Middle frontal gyrus (tissue), 1 donor: Measurements from ENCODE around the gene FIBCD1.
A peak's percentile ranks its signal among the peaks of the same experiment; 100 is the strongest.
"Not testable (repeated sequence)": the region's sequence is repeated elsewhere in the genome, so short reads cannot be mapped to it uniquely, and the experiment has no call there.

Experiments used
- DNase-seq: peaks from one replicate; pipeline ENCODE4 v3.0.0-alpha.2; 2015; ENCODE audit warnings: low spot score; ENCODE audit errors: extremely low spot score

Gene FIBCD1

DNA sequence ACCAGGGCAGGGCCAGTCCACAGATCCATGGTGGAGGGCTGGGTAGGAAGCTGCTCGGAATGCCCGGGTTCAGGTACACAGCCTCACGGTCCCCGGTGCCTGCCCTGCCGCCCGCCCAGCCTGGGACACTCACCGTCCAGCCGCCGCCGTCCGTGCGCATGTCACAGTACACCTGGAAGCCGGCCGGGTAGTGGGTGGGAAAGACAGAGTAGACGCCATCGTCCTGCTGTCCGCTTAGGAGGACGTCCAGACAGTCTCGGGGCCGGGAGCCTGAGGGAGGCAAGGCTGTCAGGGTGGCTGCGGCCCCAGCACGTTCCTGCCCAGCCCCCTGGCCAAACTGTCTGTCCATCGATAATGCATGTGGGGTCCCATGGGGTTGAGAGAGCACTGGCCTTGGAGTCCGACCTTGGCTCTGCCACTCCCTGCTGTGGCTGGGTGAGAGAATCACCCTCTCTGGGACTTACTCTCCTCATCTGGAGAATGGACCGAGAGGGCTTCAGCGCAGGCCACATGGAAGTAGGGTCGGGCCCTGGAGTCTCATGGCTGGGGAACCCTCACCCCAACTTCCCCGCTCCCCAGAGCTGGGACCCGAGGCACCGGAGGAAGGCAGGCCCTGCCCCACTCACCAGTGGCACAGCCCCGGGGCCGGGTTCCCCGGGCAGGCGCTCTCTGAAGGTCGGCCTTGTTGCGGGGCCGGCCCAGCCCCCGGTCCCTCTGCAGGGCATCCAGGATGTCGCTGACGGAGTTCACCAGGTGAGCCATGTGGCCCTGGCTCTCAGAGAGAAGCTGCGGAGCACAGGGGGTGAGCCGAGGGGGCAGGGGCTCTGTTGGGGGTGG, 15.2 kb downstream of the FIBCD1 start:
- no peak for DNase-seq

- no peak for DNase-seq
Measured at GRCh38 chr9:130922893-130923610, 16.0 kb downstream of the FIBCD1 start.

GRCh38 chr9:130921989-130922892, 16.8 kb downstream of the FIBCD1 start:
- DNase-seq = no peak

GRCh38 chr9:130921300-130921988, 17.6 kb downstream of the FIBCD1 start:
- DNase-seq = no peak

- DNase-seq = no peak
Measured at GRCh38 chr9:130920762-130921299, 18.2 kb downstream of the FIBCD1 start.

DNA sequence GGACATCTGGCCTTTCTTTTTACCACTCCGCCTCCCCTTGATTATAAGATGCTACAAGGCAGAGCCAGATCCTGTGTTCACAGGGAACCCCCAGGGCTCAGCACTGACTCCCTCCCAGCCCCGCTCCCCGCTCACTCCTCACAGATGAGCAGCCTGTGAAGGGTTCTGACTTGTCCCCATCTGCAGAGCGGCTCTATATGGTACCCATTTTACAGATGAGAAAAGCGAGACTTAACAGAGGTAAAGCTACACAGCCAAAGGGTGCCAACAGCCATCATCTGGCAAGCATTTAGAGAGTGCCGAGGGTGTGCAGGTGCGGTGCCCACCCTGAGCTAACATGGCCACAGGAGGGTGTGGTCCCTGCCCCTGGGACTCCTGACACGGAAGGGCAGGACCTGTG, 18.8 kb downstream of the FIBCD1 start:
- no peak for DNase-seq

GRCh38 chr9:130919559-130920145, 19.4 kb downstream of the FIBCD1 start:
- no peak for DNase-seq

DNA sequence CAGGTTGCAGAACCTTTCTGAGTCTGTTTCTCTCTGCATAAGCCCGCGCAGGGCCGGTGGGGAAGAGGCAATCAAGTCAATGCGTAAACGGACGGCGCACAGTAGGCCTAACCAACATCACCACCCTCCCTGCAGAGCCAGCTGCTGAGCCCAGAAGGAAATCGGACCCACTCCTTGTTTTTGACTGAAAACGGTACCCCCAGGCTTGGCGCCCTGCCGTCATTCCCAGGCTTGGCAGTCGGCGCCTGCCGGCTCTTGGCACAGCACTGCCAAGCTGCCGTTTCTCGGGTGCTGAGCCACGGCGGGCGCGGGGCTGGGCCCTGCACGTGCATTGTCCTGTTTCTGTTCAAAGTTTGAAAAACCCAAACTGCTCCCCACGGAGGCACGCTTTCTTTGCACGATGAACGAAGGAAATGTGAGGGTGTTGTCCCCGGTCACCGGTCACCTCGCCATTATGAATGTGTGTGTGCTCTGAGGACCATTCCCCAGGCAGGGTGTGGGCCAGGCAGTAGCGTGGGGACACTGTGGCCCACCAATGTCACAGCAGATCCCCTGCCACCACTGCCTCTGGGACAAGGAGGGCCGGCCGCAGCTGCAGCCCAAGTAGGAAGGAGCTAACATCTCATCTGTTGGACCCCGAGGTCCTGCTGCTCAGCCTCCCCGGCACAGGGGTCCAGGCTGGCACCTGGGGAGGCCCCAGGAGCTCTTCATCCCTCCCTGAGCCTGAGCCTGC, 20.1 kb downstream of the FIBCD1 start:
- peak; percentile 12 for DNase-seq

- no peak for DNase-seq
Measured at GRCh38 chr9:130918101-130918825, 20.8 kb downstream of the FIBCD1 start.

DNA sequence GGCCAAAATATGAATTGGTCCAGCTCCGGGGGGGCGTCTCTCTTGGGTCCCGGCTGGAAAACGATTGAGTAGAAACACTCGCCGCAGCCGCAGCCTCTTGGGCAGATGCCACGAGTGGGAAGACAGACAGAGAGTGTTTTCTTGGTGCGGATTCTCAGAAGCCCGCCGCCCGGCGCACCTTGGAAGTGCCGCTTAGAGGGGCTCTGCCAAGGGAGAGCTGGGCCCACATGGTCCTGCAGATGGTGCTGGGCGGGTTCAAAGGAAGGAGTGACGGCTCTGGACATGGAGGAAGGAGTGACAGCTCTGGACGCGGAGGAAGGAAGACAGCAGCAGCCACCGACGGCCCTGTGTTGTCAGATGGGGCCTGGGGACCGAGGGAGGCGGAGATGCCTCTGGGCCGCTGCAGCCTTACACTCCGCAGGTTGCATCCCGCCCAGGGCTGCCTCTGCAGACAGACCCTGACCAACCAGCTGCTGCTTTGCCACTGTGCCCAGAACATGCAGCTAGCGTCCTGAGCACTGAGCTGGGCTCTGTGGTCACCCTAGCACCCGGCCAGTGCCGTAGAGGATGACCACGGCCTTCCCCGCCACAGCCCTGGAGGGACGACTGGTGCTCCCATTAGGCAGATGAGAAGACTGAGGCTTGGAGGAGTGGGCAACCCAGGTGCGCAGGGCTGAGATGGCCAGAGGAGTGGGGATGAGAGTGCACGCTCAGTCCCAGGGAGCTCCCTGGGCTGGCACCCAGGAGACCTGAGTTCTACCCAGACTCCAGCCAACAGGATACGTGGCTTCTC, 21.7 kb downstream of the FIBCD1 start:
- no peak for DNase-seq

DNA sequence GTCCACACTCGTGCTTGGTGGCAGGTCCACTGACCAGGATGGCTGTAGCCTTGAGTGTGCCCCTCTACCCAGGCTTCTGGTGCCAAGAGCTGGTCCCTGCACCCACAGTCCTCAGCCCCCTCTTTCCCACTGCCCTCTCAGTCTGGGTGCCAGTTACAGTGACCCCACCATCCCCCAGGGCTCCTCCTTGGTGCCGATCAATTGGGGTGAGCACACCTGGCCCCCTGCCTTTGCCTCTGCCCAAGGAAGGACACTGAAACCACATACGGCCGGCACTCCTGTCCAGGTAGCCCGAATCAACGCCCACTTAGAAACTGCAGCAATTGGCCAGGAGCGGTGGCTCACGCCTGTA, 24.0 kb downstream of the FIBCD1 start:
- no peak for DNase-seq

- DNase-seq = no peak
Measured at GRCh38 chr9:130914417-130915095, 24.5 kb downstream of the FIBCD1 start.

GRCh38 chr9:130913599-130914416, 25.2 kb downstream of the FIBCD1 start:
- no peak for DNase-seq

GRCh38 chr9:130912932-130913598, 26.0 kb downstream of the FIBCD1 start:
- no peak for DNase-seq

DNA sequence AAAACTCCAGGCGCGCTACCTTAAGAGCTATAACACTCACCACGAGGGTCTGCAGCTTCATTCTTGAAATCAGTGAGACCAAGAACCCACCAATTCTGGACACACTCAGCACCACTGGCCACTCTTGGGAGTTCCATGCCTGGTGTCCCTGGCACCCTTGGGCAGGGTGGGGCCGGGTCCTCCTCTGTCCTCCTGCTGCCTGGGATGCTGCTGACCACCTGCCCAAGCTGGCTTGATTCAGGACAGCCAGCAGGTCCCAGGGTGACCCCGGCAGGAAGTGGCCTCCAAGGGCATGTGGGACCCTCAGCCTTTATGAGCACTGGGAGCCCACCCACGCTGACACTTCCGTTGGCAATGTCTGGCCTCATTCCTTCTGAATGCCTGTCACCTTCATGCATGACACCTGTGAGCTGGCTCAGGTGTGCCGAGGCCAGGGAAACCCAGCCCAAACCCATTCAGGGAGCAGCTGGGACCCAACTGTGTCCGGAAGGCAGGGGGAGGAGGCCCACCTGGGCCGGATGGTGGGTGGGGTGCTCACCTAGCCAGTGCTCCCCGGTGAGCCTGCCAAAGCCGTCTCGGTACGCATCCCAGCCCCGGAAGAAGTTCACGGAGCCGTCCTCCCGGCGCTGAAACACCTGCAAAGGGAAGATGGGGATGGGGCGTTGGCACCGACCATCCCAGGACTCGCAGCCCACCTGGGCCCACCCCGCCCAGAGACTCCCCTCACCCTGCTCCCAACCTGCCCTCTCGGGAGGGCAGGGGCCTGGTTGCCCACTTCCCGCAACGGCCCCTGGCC, 27.6 kb downstream of the FIBCD1 start:
- no peak for DNase-seq

DNA sequence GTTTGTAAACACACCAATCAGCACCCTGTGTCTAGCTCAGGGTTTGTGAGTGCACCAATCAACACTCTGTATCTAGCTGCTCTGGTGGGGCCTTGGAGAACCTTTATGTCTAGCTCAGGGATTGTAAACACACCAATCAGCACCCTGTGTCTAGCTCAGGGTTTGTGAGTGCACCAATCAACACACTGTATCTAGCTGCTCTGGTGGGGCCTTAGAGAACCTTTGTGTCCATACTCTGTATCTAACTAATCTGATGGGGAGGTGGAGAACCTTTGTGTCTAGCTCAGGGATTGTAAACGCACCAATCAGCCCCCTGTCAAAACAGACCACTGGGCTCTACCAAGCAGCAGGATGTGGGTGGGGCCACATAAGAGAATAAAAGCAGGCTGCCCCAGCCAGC, 28.4 kb downstream of the FIBCD1 start:
- DNase-seq = not testable (repeated sequence)
